ENCODE measurements around the gene PIK3CD.

PIK3CD gene

DNA sequence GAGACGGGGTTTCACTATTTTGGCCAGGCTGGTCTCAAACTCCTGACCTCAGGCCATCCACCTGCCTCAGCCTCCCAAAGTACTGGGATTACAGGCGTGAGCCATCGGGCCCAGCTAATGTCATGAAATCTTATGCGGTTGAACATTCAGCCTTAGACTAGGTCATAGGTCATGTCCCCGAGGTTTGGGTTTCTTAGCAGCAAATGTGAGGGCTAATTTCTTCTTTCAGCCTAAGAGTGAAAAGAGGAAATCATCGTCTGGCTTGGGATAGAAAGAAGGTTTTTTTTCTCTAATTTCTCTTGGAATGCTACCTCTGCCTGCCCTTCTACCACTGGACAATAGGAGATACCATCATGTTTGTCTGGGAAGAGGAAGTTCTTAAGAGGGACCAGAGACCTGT is 18.0 kb upstream of the PIK3CD start:
- TF ChIP-seq, protein P1, sequence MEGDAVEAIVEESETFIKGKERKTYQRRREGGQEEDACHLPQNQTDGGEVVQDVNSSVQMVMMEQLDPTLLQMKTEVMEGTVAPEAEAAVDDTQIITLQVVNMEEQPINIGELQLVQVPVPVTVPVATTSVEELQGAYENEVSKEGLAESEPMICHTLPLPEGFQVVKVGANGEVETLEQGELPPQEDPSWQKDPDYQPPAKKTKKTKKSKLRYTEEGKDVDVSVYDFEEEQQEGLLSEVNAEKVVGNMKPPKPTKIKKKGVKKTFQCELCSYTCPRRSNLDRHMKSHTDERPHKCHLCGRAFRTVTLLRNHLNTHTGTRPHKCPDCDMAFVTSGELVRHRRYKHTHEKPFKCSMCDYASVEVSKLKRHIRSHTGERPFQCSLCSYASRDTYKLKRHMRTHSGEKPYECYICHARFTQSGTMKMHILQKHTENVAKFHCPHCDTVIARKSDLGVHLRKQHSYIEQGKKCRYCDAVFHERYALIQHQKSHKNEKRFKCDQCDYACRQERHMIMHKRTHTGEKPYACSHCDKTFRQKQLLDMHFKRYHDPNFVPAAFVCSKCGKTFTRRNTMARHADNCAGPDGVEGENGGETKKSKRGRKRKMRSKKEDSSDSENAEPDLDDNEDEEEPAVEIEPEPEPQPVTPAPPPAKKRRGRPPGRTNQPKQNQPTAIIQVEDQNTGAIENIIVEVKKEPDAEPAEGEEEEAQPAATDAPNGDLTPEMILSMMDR (IDR thresholded peaks at IDR 0.05; ENCODE audit: low read depth, low read length), result no peak
- DNase-seq (ENCODE audit: extremely low read depth, low read depth), result no peak

DNA sequence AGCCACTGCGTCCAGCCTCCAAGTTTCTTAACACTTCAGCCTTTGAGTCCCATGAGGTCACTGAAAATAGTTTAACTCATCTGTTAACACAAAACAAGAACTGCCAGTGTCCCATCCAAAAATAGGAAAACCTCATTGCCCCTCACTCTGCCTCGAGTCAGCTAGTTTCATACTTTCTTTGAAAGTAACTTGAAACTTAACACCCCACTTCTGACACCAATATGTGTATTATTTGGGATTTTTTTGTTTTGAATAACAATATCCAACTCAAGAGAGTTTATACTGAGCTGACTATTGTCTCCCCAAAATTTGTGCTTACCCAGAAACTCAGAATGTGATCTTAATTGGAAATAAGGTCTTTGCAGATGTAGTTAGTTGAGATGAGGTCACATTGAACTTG is 16.9 kb upstream of the PIK3CD start:
- TF ChIP-seq, protein P1 (IDR thresholded peaks at IDR 0.05; ENCODE audit: low read depth, low read length), result no peak
- DNase-seq (ENCODE audit: extremely low read depth, low read depth), result no peak

GRCh38 chr1:9639227-9639626 is 12.3 kb upstream of the PIK3CD start:
- TF ChIP-seq, protein P1 (IDR thresholded peaks at IDR 0.05; ENCODE audit: low read depth, low read length), result no peak
- DNase-seq (ENCODE audit: extremely low read depth, low read depth), result no peak

GRCh38 chr1:9643351-9644256 is 7.9 kb upstream of the PIK3CD start:
- TF ChIP-seq, protein P1 (IDR thresholded peaks at IDR 0.05; ENCODE audit: low read depth, low read length), result no peak
- DNase-seq (ENCODE audit: extremely low read depth, low read depth), result no peak

DNA sequence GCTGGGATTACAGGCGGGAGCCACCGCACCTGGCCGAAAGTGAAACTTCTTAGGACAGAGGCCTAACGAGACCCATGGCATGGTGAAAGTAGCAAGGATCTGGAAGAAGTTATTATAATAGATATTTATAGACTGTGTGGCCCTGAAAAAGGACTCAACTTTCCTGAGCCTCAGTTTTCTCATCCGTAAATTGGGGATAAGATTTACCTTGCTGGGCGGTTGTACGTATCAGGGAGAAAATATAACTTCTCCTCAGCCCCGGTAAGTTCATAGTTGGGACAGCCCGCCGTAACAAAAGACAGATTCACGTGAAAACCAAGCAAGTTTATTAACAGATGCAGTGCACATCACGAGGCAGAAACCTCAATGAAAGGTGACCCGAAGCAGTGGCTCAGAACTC is 5.5 kb upstream of the PIK3CD start:
- TF ChIP-seq, protein P1 (IDR thresholded peaks at IDR 0.05; ENCODE audit: low read depth, low read length), result no peak
- no peak for DNase-seq (ENCODE audit: extremely low read depth, low read depth)

GRCh38 chr1:9648171-9648570 is 3.4 kb upstream of the PIK3CD start:
- no peak for DNase-seq (ENCODE audit: extremely low read depth, low read depth)
- TF ChIP-seq, protein P1 (IDR thresholded peaks at IDR 0.05; ENCODE audit: low read depth, low read length), result no peak

GRCh38 chr1:9649769-9650168 is 1.8 kb upstream of the PIK3CD start:
- TF ChIP-seq, protein P1 (IDR thresholded peaks at IDR 0.05; ENCODE audit: low read depth, low read length), result no peak
- DNase-seq (ENCODE audit: extremely low read depth, low read depth), result no peak
